Type B pancreatic cell (in vitro differentiated cells): ENCODE results near the gene MYMK. TPM values are rescaled to one million over a fixed set of nuclear protein-coding genes. Genes with fewer than 3 reads are reported as not detected.

ENCODE experiments used
- DNase-seq: peaks from one replicate; pipeline ENCODE4 v3.0.0; 2021; ENCODE audit warnings: mixed read lengths; ENCODE audit not compliant: unreplicated experiment; ENCODE audit errors: extremely low spot score
- H3K27ac Mint-ChIP-seq: 2 replicates; pipeline ENCODE4 v1.8.0; 2021; ENCODE audit warnings: mild to moderate bottlenecking, mixed read lengths
- H3K27me3 Mint-ChIP-seq: 2 replicates; pipeline ENCODE4 v1.8.0; 2021; ENCODE audit warnings: mixed read lengths
- H3K36me3 Mint-ChIP-seq: 2 replicates; pipeline ENCODE4 v1.8.0; 2021; ENCODE audit warnings: mixed read lengths
- H3K4me1 Mint-ChIP-seq: one replicate; pipeline ENCODE4 v1.8.0; 2021; ENCODE audit warnings: mixed read lengths; ENCODE audit not compliant: unreplicated experiment
- H3K4me3 Mint-ChIP-seq: 2 replicates; pipeline ENCODE4 v1.8.0; 2021; ENCODE audit warnings: mild to moderate bottlenecking, mixed read lengths
- H3K9me3 Mint-ChIP-seq: 2 replicates; pipeline ENCODE4 v1.8.0; 2021; ENCODE audit warnings: mixed read lengths
- CTCF ChIP-seq: fragments of 200-600 bp; sonication (generic); conservative IDR thresholded peaks from 2 replicates; pipeline ENCODE4 v1.5.0; 2021; ENCODE audit warnings: antibody characterized with exemption, mild to moderate bottlenecking
- total RNA-seq: library from RNA; stranded (reverse); gene quantifications from 2 replicates; pipeline ENCODE4 v1.2.1, GENCODE V29; 2021; ENCODE audit warnings: low replicate concordance

Gene MYMK
- total RNA-seq, 1 donor from 2014 or later, result not detected

GRCh38 chr9:133464638-133465037 is 60.1 kb downstream of the MYMK start:
- no peaks in the 10 kb centered on the region for H3K9me3 Mint-ChIP-seq
- no peak overlapping the region for H3K27ac Mint-ChIP-seq
- no peaks in the 10 kb centered on the region for H3K27me3 Mint-ChIP-seq
- no peaks in the 10 kb centered on the region for H3K36me3 Mint-ChIP-seq
- no peak for DNase-seq
- no peak for TF ChIP-seq CTCF
- peaks cover 9% of the 10 kb centered on the region for H3K4me1 Mint-ChIP-seq
- H3K4me3 Mint-ChIP-seq, result no peak overlapping the region

Other genes with a start within 250 kb of the MYMK start
- 3.7 and 5.6 TPM in 2 replicates for gene ABO, start 249.8 kb downstream of the MYMK start, total RNA-seq
- gene SURF6, start 188.8 kb downstream of the MYMK start, total RNA-seq, result 24.9 and 26.5 TPM in 2 replicates
- 34.0 and 38.2 TPM in 2 replicates for gene MED22, start 176.8 kb downstream of the MYMK start, total RNA-seq
- 2,442 and 2,715 TPM in 2 replicates for gene RPL7A, start 176.7 kb downstream of the MYMK start, total RNA-seq
- gene SURF1, start 168.5 kb downstream of the MYMK start, total RNA-seq, result 40.8 and 46.9 TPM in 2 replicates
- gene SURF2, start 168.4 kb downstream of the MYMK start, total RNA-seq, result 21.3 and 23.5 TPM in 2 replicates
- 173 and 224 TPM in 2 replicates for gene SURF4, start 148.9 kb downstream of the MYMK start, total RNA-seq
- 1.00 and 3.9 TPM in 2 replicates for gene STKLD1, start 148.6 kb downstream of the MYMK start, total RNA-seq
- gene REXO4, start 106.9 kb downstream of the MYMK start, total RNA-seq, result 26.5 and 28.9 TPM in 2 replicates
- 4.4 and 12.9 TPM in 2 replicates for gene ADAMTS13, start 102.6 kb downstream of the MYMK start, total RNA-seq
- 45.6 and 51.9 TPM in 2 replicates for gene CACFD1, start 65.0 kb downstream of the MYMK start, total RNA-seq
- 8.2 and 9.7 TPM in 2 replicates for gene SLC2A6, start 45.9 kb downstream of the MYMK start, total RNA-seq
- gene ADAMTSL2, start 9.7 kb upstream of the MYMK start, total RNA-seq, result 0.57 and 0.65 TPM in 2 replicates
- gene FAM163B, start 84.4 kb upstream of the MYMK start, total RNA-seq, result not detected in 2 replicates
- gene DBH, start 111.4 kb upstream of the MYMK start, total RNA-seq, result 0.10 and 0.12 TPM in 2 replicates
- 0.76 and 6.8 TPM in 2 replicates for gene SARDH, start 213.4 kb upstream of the MYMK start, total RNA-seq